GM21737 (cell line): ENCODE results near the gene SH3TC1.

Experiments used
- ATAC-seq: cut with Tn5 transposase; IDR thresholded peaks from one replicate; pipeline ENCODE4 v1.9.1; 2021; ENCODE audit warnings: mild to moderate bottlenecking, moderate library complexity; ENCODE audit not compliant: unreplicated experiment

SH3TC1 gene

DNA sequence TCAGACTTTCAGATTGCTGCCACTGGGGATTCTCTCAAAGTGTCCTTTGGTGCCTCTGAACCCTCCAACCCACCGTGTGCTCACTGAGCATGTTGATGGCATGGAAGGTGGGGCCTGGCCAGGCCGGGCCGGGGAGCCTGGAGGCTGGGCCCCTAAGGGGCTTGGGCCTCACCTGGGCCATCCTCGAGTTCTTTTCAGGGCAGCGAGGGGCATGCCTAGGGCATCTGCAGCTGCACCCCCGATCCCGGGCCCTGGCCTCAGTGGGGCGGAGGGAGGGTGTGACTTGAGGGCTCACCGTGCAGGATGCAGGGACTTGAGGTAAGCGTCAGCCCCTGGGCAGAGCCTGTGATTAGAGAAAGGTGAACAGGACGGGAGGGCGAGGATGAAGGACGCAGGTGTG is 1.6 kb upstream of the SH3TC1 start:
- ATAC-seq, result no peak

DNA sequence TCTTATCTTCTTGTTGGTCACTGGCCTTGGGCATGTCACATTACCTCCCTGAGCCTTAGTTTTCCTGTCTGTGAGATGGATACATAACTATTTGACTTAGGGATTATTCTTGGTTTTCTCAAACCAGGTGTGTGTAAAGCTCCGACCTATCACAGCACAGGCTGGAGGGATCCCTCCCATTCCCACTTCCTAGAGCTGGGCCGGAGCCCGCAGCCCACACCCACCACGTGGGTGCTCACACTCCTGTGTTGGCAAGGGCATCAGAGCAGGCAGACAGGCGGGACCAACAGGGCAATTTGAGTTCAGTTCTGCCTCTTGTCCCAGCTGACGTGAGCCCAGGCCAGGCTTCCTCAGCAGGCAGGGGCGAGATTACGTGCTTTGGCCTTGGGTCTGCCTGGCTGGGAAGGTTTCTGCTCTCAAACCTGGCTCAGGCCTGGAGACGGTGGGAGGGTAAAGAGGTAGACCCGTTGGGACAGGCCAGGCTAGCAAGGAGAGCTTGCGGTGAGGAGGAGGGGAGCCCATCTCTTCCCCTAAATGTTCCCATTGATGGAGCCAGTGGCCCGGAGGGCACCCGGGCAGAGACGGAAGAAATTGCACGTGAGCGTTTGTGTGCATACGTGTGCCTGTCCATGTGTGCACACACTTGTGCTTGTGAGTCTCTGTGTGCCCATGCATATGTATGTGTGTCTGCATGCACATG is 734 bp upstream of the SH3TC1 start:
- ATAC-seq, result no peak

DNA sequence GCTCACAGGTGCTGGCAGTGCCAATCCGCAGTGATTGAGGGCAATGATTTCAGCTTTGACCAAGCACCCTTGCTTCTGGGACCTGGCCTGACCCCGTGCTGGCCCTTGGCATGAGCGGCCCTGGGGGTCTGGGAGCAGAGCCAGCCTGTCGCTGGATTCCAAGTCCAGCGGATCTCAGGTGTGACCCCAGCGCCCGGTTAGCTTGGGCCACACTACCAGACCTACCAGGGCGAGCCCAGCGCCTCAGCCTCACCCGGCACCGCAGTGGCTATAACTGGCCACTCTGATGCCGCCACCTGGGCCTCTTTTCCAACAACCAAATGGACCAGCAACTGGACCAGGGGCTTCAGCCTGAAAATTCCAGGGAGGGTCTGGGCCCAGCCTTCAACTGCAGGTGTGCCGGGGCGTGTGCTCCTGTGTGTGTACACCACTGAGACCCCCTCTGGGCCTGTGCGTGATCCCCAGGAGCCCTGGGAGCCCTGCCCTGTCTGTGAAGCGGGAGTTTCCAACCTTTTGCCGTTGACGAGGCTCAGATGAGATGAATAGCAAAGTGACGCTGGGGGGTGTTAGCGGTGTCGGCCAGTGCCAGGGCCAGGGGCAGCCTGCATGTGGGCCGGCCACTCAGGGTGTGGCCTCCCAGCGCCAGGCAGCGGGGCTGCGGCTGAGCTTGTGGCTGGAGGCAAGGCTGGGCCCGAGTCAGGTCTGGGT is 658 bp downstream of the SH3TC1 start:
- ATAC-seq, result no peak

DNA sequence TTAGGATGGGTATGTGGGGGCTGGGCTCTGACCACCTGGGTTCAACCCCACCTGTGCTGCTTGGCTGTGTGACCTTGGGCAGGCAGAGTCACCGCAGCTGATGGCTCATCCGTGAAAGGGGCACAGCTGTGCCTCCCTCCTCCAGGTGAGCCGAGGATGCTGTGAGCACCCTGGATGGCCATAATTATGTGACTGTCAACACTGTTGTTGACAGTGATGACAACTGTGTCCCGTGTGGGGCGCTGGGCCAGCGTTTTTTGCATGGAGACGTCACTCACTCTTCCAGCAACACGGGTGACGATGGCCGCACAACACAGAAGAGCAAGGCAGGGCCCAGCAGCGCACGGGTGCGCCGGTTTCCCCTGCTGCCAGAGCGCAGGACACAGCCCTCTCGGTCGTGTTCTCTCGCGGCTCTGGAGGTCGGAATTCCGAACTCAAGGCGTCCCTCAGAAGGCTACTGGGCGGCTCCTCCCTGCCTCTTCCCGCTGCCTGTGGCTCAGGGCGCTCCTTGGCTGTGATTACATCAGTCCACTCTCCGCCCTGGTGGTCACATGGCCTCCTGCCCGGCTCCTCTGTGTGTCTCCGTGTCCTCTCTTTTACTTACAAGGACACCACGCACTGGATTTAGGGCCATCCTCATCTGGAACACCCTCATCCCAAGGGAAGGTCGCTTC is 1.3 kb downstream of the SH3TC1 start:
- ATAC-seq, result no peak

DNA sequence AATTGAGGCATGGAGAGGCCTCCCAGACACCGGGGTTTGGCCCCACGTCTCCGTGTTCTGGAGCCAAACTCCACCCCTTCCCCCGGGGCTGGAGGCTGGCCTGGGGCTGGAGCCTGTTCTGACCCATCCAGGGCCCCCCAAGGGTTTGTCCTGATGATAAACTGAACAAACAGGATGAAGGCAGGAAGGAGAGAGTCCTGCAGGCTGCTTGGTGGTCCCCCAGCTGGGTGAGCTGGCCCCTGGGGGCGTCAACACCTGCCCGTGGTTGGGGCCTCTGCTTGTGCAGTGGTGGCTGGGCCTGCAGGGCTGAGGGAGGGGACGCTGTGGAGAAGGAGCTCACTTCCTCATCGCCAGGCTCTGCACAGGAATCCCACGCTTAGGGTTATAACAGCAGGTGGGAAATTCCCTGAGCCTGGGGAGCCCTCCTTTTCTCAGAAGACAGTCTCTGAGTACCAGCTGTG is 2.3 kb downstream of the SH3TC1 start:
- peak; percentile 38 for ATAC-seq

DNA sequence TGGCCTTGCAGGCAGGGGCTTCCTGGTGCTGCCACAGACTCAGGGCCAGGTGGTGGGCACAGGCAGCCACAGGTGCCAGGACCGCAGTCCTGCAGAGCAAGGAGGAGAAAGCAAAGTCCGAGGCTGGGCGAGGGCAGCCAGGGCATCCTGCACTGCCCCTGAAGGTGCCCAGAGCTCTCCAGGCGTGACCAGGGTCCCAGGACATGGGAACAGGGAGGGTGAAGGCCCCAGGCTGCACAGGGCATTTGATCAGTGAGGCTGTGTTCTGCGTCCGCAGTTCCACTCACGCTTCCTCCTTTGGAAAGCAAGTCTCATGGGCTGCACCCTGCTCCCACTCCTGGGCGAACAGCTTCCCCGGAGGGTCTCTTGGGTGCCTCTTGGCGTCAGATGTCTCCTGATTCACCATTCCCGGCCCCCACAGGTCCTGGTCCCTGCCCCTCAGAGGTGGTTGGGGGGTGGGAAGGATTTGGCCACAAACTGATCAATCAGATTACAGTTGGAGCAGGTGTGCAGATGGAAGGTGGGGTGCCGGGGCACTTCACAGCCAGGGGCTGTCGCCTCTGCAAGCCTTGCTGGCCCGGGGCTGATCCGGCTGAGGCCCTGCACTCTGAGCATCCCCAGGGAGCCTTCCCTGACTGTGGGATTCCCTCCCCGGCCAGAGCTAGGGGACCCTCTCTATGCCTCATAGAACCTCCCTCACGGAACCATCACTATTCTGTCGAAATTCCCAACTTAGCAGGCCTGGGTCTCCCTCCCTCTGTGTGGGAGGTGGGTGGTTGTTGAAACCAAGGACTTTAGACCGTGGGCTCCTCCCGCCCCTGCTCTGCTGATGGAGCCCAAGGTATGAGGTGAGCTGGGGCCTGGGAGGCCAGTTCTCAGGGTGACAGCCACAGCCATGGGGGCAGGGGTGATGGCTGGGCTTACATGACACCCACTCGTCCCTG is 3.3 kb downstream of the SH3TC1 start:
- ATAC-seq, result no peak

DNA sequence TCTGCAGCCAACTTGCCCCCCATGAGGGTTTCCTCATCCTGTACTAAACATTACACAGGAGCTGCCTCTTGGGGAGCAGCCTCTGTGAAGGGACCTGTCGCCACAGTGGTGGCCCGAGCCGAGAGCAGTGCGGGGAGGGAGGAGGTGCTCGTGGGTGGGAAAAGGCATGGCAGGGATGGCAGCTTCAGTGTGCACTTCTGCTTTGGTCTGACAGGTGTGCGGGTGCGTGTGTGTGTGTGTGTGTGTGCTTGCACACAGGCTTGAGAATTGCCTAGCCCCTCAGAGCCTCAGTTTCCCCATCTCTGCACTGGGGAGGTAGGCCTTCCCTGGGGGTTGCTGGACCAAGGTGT is 3.9 kb downstream of the SH3TC1 start:
- no peak for ATAC-seq

DNA sequence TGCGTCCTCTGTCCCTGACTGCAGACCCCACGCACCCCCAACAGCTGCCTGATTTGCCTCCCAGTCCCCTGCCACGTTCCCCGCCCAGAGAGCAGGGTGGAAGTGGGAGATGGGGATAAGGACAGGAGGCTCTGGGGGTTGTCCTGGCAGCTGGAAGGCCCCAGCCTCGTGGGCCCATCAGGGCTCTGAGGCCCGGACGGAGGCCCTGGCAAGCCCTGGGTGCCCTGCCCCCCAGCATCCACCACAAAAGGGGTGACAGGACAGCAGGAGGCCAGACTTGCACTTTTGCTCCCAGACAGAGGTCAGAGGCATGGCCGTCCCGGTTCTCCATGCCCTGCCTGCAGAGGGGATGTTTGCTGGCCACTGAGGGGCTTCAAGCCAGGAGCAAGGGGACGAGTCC is 4.7 kb downstream of the SH3TC1 start:
- ATAC-seq, result no peak

DNA sequence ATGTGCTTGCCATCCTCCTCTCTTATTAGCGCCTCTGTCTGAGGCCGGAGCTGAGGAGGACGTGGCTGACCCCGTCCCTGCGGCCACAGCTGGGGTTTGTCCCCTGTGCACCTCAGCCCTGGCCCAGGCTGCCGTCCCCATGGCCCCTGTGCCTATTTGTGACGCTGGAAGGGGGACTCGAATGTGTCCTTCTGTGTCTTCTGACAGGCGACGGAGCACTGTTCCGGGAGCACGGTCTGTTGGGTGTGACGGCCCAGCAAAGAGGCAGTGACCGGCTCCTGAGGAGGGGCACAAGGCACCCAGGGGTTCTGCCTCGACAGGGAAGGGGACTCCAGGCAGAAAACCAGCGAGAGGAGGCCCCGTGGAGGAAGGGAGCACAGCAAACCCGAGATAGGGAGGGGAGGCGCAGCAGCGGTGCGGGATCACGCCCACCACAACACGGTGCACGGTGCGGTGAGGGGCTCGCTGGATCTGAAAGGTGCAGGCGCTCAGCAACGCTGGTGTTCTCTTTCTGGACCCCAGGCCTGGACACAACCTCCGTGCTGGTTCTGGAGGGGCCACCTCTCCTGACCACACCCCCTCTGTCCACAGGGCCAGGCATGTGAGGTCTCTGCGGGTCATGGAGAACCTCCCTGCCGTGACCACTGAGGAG is 5.6 kb downstream of the SH3TC1 start:
- no peak for ATAC-seq

DNA sequence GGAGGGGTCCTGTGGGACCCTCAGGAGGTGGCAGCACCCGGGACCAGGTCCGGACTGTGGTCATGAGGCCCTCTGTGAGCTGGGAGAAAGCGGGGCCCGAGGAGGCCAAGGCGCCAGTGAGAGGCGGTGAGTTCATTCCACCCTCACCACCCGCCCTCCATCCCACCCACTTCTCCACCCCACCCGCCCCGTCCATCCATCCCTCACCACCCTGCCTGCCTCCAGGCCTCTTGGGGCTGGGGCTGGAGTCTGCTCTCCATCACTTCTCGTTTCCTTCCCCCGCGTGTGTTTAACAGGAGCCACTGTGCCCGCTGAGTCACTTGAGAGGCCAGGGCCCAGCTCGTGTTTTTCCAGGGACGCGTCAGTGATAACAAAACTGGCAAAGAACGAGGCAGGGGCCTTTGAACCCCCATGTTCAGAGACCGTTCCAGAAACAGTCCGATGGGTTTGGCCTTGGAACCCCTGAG is 6.2 kb downstream of the SH3TC1 start:
- ATAC-seq, result no peak

DNA sequence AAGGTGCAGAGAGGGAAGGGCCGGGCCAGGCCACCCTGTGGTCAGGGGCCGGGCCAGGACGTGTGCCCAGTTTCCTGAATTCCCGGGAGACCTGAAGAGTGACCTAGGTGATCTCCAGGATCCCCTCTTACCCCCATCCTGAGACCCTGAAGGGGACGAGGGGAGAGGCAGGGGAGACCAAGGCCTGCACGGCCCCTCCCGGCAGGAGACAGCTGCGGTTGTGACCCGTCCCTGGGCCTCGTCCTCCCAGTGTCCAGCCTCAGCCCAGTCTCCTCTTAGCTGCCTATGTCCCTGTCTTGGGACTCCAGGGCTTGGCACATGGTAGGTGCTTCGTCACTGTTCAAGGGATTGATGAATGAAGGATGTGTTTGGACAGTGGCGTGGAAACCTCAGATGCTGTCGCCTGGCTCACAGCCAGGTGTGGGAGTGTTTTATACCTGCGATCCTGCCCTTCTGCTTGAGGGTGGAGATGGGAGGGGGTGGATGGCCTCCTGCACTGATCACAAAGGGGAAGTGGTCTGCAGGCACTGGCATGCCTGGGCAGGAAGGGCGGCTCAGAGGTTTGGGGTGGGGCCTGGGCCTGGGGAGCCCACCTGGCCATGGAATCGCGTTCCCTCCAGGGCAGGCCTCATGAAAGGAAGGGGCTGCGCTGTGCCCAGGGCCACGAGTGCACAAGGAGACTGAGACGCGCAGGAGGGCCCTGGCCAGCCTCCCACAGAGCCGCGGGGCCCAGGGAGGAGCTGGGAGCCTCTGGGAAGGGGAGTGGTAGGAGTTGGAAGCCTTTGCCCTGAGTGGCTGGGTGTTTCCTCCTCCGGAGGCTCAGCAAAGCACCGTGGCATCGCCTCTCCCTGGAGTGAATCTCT is 6.9 kb downstream of the SH3TC1 start:
- ATAC-seq, result no peak

DNA sequence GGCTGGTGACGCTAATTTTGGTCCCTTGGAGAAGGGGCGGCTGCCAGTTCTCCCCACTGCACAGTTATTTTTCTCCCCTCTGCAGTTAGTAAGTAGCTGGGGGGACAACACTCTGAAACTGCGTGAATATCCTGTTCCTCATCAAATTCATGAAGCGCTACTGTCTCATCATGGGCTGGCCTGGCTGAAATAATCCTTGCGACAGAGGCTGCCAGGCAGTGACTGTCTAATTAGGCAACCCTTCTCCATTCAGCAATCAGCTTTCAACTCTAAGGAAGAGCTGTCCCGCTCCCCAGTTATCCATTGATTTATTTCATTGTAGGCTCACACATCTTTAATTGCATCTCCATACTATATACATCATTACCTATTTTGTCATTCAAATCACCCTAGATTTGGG is 8.2 kb downstream of the SH3TC1 start:
- ATAC-seq, result no peak

DNA sequence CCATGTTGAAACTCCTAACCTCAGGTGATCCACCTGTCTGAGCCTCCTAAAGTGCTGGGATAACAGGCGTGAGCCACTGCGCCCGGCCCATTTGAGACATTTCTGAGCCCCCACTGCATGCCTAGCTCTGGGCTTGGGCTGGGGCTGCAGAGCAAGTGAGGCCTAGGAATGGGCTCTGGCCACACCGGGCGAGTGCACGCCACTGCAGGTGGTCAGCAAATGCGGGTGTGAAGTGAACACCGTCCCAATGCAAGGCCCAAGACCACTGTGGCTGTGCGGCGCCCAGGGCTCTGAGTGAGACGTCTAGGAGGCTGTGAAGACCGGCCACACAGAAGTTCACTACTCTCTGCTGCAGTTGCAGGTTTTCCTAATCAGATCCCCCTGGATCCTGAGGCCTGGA is 9.5 kb downstream of the SH3TC1 start:
- no peak for ATAC-seq

DNA sequence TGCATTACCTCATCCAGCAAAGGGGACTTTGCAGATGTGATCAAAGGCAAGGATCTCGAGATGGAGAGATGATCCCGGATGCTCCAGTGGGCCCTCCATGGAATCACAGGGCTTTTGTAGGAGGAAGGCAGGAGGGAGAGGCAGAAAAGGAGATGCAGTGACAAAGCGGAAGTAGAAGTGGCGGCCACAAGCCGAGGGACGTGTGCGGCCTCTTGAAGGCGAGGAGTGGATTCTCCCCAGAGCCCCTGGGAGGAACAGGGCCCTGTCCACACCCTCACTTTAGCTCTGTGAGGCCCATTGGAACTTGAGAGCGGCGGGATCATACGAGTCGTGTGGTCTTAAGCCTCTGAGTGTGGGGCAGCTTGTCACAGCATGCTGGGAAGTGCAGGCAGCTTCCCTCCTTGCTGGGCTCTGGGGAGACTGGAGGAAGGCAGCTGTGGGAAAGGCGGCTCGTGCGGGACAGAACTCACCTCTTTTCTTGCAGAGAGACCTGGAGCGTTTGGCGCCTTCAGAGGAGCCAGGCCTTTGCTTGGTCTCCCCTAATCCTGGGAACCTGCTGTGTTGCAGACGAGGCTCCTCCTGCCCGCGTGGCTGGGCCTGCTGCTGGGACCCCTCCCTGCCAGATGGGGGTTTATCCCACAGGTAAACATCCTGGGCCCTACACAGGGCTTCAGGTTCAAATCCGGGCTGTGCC is 10.2 kb downstream of the SH3TC1 start:
- ATAC-seq, result no peak

DNA sequence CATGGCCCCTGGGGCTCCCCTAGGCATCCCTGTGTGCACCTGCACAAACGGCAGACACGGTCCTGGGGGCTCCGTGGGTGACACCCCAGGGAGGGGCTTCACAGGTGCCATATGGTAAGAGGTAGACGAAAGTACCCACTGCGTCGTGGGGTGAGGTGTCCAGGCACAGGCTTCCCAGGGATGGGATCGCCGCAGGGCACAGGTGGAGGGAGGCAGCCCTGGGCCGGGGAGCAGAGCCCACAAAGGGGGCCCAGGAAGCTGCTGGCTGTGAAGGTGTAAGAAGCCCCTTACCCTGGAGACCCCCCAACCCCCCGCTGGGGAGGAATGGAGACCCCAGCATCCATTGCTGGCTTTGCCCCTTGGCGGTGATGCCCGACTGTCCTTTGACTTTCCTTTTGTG is 10.9 kb downstream of the SH3TC1 start:
- no peak for ATAC-seq

DNA sequence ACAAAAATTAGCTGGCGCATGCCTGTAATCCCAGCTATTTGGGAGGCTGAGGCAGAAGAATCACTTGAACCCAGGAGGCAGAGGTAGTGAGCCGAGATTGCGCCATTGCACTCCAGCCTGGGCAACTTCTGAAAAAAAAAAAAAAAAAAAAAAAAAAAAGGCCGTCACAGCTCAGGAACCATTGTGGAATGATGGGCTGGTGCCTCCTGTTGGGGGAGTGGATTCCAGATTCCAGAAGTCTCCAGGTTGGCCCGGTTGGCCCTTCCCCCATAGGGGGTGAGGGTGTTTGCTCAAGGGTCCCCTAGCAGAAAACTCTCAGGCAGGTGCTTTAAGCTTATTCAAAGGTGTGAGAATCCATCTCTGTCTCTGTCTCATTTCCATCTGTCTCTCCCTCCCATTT is 11.5 kb downstream of the SH3TC1 start:
- no peak for ATAC-seq

DNA sequence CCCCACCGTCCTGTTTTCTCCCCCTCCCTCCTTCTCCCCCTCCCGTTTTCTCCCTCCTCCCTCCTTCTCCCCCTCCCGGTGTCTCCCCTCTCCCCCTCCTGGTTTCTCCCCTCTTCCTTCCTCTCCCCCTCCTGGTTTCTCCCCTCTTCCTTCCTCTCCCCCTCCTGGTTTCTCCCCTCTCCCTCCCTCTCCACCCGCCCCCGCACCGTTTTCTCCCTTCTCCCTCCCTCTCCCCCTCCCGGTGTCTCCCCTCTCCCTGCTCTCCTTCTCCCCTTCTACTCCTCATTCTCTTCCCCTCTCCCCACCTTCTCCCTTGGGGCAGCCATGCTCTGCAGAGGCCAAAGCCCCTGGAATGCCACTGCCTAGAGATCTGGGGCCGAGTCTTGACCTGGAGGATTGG is 12.2 kb downstream of the SH3TC1 start:
- no peak for ATAC-seq

DNA sequence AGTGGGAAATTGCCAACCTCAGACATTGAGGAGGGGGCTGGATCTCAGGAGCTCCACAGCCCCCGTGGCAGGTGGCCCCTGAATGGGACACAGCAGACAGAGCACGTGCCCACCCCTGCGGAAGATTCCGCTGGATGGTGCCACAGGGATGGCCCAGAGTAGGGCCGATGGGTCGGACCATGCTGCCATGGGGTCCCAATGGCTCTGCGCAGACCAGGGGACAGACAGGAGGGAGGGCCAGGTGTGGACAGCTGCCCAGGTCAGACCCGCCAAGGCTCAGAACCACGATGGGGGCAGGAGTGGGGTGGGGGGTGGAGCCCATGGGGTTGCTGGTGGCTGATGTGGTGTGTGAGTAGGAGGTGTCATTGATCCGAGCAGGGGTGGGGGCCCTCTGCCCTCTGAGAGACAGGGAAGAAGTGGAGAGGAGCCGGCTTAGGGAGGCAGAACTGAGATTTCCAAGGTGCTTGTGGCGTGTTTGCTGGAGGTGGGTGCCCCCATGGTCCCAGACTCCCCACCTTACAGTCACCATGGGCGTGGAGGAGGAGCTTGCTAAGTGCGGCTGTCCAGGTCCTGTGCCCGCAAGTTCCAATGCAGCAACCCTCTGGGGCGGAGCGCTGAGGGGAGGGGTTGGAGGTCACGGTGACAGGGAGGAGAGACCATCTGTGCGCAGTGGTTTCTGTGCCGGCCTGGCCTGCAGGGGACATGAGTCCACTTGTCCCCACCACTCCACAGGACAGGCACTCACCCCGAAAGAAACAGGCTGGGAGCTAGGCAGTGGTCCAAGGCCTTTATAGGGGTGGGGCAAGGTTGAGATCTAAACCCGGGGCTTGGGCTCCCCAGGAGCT is 12.9 kb downstream of the SH3TC1 start:
- no peak for ATAC-seq
